Hepatic stellate cell (primary cell): ENCODE data around the gene KIAA1671.

Source experiments
- DNase-seq: peaks from one replicate; pipeline ENCODE4 v3.0.0; 2011; ENCODE audit warnings: low spot score

The KIAA1671 gene

DNA sequence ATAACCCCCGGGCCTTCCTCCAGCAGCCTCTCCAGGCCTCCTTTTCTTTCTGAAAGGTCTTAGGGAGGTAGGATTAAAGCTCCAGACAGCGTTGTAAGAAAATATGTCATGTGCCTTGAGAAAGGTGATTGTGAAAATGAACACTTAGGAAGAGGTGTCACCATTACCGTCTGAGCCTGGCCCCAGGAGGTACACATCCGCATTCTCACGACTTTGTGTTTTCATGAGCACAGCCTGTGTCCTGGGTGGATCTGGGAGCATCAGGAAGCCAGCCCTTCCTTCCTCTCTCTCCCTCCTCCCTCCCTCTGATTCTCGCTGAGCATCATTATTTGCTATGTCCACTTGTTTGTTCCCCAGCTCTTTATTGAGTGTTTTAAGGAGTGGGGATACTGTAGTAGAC is 142.1 kb downstream of the KIAA1671 start:
- DNase-seq = no peak

DNA sequence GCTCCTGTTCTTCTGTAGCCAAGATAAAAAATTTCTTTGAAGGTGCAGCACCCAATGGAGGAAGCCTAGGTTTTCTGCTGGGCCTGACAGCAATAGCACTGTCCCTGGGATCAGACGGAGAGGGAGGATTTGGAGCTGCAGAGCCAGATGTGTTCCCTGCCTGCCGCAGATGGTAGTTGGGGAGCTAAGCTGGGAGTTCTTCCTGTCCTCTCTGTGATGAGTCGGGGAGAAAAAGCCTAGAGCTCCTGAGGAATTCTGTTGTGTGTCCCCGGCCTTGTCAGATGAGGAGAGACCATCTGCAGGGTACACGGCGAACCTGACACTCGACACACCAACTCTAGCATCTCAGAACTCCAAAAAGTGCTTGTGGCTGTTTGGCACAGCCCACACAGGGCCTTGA is 143.4 kb downstream of the KIAA1671 start:
- DNase-seq = no peak

DNA sequence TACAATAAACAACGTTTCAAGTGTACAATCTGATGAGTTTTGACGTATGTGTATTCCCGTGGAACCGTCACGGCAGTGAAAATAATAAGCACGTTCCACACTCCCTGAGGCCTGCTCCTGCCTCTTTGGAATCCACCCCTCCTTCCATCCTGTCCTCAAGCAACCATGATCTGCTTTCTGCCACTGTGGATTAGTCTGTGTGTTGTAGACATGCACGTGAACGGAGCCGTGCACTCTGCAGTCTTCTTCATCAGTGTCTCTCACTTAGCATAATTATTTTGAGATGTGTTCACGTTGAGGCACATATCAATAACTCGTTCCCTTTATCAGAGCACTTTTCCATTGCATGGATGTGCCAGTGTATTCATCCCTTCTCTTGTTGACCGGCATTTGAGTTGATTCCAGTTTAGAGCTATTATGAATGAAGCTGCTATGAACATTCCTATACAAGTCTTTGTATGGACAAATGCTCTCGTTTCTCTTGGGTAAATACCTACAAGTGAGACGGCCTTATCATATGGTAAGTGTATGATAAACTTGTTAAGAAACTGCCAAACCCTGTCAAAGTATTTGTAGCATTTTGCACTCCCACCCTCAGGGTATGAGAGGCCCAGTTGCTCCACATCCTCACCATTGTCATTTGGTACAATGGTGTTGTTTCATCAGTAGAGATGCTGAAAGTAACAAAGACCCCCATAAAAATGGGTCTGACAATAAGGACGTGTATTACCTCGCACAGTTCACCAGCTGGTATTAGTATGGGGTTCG is 144.3 kb downstream of the KIAA1671 start:
- DNase-seq = no peak

DNA sequence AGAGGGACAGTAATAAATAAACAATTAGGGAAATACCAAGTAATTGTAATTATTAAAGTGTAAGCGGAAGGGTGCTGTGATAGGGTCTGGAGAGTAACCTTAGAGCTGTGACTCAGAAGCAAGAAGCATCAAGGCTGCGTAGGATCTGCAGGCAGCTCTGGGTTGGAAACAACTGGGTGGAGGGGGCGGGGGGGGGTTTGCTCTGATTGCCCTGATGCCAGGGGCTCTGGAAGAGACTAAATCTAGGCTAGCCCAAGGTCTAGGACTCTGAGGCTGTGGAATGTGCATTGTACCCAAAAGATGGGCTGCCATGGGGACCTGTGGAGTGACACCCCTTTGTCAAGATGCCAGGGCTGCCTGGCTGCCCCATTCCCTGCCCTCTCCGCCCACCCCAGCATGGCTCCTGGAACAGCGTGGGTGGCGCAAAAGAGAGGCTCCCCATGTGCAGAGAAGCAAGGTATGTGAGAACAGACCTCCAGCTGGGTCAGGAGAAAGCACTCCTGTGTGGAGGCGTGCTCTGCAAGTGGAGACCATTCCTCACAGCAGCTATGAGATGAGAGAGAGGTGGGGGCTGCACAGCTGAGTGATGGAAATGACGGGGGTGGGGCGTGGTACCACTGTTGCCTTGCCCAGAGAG is 146.0 kb downstream of the KIAA1671 start:
- no peak for DNase-seq

DNA sequence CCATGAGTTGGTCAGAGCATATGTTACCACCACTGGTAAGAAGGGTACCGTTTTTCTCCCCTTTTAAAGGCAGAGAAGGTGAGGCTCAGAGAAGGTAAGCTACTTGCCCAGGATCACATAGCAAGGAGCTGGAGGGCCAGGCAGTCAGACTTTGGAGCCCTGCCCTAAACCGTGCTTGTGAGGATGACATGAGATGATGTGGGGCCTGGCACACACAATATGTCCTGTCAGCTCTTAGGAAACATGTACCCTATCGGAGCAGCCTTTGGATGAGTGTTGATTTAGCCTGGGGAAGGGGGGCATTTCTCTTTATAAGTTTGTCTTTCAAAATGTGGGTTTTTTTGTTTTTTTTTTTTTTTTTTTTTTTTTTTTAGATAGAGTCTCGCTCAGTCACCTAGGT is 146.7 kb downstream of the KIAA1671 start:
- DNase-seq = no peak

DNA sequence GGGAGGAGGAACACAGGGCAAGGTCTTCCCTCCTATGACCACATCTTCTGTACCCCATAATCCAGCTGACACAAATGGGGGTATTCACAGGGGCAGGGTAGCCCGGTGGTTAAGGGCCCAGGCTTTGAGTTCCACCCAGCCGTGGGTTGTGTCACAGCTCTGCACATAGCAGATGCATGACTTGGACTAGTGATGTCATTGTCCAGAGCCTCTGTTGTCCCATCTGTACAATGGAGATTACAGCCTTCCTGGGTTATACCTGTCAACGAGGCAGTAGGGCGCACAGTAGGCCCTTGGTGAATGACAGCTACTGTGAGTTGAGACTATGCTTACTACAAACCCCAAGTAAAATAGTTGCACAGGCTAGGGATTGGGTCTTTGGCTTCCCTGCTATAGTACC is 147.9 kb downstream of the KIAA1671 start:
- no peak for DNase-seq

DNA sequence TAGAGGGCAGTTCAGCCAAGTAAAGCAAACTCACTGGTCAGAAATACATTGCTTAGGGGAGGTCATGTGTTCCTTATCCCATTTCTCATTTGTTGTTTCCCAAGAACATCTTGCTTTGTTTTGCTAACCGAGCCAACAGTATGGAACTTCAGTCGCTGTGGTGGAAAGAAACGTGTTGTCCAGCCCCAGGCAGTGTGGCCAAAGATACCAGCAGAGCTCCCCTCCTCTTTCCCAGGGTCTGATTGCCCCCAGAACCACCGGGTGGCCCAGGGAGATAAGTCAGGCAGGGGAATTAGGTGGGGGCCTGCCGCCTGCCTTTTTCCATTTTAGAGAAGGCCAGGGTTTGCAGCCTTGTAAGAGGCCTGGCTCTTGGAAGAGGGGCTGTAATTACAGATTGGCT is 148.4 kb downstream of the KIAA1671 start:
- DNase-seq = no peak

DNA sequence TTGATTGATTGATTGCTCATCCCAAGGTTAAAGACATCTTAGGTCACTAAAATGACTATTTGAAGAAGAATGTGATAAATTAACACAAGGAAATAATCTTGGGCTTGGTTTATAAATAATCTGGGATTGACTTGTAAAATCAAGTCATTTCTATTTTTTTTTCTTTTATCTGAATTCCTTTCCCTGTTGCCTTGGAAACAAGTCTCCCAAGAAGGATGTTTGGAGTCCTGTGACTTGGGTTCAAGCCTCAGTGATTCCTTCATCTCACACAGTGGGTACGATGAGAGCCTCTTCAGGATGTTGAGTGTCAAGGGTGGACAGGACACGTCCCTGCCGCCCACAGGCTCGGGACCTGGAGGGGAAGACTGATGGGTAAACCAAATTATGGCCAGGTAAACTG is 149.0 kb downstream of the KIAA1671 start:
- DNase-seq = no peak

DNA sequence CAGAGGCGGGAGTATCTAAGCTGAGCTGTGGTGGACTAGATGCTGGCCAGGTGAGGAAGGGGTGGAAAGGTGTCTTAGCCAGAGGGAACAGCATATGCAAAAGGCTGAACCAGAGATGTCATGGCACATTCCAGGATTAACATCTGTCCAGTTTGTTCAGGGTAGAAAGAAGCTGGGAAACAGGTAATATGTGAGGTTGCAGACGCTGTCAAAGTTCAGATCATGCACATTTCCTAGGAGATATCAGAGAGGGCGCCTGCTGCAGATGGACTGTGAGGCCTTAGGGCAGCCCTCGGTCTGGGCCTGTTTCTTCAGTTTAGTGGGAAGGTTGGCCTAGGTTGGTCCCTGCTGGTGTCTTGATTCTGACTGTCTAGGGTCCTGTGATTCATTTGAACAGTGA is 149.5 kb downstream of the KIAA1671 start:
- DNase-seq = no peak

DNA sequence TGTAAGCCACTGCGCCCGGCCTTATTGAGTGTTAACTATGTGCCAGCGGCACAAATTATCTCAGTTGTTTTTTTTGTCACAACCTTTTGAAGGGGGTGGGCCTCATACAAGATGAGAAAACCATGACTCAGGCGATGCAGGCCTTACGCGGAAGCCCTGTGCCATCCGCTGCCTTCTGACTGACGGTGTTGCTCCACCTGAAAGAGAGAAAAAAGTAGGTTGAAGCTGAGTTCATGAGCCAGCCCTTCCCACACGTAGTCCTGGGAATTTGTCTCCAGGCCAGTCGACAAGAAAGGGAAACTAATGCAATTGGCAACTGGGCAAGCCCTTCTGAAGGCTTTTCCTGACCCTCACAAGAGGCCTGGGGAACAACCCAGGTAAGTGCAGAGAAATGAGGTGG is 150.2 kb downstream of the KIAA1671 start:
- no peak for DNase-seq

DNA sequence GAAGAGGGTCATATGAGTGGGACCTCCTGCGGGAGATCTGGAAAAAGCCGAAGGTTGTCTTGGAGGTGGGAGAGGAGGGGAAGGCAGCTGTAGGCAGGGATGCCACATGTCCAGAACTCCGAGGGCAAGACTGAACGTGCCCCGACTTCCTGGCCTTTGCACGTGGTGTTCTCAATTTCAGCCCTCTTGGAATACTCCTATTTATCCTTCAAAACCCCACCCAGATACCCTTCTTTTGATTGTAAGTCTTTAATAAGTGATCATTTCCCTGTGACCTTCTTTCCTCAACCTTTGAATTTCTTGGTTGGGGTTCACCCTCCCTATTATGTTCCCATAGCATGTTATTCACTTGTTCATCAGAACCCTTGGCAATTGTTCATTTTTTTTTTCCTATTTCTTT is 151.9 kb downstream of the KIAA1671 start:
- no peak for DNase-seq

DNA sequence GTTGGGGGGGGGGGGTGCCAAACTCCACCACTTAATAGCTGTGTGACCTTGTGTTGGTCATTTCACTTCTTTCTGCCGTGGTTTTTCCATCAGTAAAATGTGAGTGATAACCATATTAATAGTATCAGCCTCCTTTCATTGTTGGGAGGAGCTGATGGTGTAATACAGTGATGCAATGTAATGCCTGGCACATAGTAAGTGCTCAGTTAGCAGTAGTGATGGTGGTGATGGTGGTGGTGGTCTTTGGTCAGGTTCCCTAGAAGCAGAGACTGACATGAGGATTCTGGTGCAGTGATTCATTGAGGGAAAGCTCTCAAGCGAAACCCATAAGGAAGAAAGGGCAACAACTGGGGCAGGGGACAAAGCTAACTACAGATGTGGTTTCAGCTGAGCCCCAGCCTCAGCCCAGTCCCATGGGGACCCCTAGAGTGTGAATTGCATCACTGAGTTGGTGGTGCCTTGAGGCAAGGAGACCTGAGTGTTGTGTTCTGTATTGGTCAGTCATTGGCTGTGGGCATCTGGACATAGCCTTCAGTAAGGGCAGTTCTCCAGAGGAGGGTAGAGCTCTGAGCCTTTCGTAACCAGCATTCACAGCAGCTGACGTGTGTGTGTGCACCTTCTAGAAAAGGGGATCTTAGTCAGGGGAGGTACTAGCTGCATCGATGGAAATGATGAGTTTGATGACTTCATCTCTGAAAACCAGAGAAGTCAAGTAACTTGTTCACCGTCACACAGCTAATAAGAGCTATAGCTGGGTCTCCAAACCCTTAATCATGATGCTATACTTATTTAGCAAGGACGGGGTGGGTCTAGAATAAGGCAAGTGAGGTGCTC is 153.5 kb downstream of the KIAA1671 start:
- no peak for DNase-seq

DNA sequence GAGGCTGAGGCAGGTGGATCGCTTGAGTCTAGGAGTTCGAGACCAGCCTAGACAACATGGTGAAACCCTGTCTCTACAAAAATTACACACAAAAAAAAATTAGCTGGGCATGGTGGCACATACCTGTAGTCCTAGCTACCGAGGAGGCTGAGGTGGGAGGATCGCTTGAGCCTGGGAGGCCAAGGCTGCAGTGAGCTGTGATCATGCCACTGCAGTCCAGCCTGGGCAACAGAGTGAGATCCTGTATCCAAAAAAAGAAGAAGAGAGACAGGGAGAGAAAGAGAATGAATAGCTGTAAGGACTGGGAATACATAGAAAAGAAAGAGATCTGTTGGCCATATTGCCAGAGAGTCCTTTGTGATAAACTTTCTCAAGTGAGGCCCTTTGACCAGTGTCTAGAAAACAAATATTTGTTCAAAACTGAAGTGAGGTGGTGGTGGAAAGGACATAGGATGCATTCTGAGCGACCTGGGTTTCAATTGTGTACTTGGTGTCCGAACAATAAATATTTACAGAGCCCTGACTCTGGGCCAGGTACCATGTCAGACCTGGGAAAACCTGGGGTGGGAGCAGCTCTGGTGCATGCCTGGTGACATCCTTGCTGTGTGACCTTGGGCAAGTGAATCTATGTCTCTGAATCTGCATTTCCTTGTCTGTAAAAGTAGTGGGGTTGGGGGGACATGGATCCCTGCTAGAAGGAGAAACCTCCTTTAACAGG is 157.5 kb downstream of the KIAA1671 start:
- no peak for DNase-seq

DNA sequence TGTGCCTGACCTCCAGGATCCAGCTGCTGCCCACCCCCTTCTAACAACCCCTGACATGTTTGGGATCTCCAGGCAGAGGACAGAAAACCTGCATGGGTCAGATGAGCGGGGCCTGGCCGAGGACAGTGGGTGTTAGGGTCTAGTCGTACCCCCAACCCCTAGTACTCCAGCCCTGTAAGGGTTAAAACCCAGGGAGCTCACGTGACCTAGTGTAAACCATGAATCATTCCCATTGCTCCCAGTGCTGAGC is 158.0 kb downstream of the KIAA1671 start:
- DNase-seq = no peak

DNA sequence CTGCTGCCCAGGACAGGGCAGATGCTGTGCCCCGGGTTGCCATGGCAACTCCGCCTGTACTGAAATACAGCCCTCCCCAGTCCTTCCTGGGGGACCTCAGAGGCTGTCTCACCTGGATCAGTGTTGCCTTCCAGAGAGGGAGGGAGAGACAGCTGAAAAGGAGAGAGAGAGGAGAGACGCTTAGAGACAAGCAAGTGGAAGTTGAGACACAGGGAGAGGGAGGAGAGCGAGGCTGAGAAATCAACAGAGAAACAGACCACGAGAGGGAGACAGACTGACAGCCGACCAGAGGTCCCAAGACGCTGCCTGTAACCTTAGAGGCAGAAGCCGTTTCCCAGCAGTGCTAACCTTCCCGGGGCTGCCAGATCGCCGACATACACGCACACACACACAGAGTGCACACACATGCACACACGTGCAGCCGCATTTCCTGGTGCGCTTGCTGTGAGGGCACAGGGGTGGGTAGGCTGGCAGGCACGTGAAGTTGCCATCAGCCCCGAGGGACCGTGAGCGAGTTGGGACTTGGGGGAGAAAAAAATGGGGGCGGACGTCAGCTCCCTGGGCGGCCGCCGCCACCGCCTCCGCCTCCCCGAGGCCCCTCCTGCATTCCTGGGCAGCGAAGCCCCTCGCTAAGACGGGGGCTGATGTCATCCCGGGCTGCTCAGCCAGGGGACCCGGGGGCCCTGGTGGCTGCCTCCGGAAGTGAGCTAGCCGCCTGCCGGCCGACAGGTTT is 158.5 kb downstream of the KIAA1671 start:
- DNase-seq = peak; percentile 75

DNA sequence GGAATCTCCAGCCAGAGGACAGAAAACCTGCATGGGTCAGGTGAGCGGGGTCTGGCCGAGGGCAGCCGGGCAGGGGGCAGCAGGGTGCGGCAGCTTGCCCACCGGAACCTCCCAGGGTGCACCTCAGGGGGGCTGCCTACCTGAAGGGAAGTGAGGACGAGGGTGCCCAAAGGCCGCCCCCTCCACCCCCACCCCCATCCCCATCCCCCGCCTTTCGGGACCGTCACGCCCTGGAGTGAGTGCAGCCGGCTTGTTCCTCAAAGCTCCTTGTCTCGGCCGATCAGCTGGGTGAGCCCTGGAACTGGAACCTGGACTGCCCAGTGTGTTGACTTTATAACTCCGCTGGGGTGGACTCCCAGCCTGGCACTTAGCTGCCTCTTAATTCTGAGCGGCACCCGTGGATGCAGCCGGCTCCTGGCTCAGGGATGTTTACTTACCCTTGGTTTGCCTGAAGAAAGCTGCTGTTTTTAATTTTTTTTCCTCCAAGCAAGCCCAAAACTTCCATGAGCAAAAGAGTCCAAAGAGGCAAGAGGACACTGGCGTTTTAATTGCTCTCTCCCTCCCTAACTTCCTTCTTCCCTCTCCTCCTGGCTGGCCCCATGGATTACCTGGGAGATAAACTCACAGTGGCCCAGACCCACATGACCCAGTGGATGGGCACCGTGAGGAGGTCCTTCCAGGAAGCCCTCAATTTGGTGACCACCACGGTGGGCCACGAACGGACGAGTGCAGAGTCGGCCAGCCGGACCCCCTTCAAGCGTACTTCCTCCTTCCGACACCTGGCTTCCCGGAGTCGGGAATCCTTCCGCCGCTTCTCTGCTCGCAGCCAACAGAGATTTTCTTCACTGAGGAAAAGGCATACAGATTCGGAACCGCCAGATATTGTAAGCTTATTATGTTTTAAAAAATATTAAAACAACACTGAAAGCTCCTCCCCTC is 159.3 kb downstream of the KIAA1671 start:
- no peak for DNase-seq

DNA sequence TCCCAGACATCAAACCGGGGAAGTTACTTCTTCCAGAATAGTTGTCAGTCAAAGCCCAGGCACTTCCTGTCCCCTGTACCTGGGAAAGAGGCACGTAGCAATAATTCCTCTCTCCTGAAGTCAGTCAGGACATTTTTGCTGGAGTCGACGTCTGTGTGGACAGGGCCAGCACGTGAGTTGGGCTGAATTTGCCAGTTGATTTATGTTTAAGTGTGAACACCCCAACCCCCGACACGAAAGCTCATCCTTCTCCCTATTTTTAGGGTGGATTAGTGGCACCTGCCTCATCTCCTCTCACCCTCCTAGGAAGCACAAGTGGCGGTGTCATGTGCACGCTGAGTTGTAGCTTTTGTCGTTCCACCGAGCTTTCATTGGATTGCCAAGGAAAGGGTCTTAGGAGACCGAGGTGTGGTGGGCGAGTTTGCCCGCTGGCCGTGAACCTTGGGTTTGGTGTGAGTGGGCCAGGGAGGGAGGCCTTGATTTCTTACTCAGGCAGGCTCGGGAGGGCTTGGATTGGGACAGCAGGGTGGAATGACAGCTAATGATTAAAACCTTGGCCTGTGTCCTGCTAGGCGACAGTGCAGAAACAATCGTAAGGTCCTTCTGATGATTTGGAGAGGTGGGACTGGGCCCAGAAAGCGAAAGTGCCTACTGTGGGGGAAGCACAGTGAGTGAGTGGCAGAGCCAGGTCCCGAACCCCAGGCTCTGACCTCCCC is 160.2 kb downstream of the KIAA1671 start:
- no peak for DNase-seq

DNA sequence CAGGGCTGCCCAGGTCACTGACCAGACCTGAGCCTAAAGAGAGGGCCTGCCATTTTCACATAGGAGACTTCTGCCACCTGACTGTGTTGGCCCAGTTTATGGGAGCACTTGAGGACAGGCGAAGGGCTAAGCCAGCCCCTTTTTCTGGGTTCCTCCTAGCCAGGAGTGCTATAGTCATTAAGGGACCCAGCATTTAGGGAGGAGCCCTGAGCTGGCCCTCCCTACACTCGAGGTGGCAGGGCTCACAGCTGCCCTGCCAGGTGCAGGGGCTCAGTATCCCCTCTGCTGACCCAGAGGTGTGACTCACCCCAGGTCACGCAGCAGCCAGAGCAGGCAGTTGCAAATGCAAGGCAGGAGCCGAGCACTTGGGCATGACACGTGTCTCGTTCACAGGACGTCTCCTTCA is 160.8 kb downstream of the KIAA1671 start:
- no peak for DNase-seq

DNA sequence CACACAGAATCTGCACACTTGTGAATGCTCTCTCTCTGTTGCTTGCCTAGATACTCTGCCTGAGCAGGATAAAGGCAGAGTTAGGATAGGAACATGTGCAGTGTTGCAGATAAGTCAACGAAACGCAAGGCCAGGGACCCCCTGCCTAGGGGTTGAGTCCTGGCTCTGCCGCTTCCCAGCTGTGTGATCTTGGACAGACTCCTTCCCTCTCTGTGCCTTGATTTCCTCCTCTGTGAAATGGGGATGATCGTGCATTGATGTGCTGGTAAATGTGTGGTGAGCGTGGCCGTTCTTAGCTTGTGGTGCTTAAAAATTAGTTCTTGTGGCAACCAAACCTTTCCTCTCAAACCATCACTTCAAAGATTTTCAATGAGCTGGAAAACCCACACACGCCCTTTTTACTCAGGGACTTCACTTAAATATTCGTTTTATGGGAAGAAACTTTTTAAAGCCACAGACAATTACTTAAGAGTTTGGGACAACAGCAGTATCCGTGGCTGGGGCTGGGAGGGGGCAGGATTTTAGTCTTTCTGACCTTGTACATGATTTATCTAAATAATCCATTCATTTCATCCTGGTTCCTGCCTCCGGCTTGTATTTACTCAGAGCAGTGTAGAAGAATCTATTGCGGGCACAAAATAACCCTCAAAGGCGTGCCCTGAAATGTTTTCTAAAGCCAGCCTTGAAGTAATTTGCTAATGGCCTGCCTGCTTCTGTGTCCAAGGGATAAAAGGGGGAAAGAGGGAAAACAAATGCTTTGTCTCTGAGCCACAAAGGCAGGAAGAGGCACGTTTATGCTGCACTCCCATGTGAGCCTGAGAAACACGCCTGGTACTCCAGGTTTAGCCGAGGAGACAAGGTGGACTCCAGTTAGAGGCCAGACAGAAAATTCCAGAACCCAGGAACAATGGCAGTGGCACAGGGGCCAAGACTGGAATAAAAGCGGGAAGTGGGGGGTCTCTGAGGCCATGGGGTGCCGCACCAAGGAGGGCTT is 162.2 kb downstream of the KIAA1671 start:
- DNase-seq = no peak
